Cardiac fibroblast (primary cell): ENCODE measurements around the gene ATF4.

Experiments
- DNase-seq, 2 donors: peaks; one replicate each; pipeline versions ENCODE4 v3.0.0 to v3.0.0-alpha.2; 2010; ENCODE audit warnings: low read depth in 2 of 2
- H3K4me3 ChIP-seq, 2 donors: replicated peaks in 1 of 2; 1 replicate in 1 of 2; 2 replicates in 1 of 2; pipeline ENCODE4 v1.5.1; 2011; ENCODE audit warnings: low read depth in 2 of 2, low read length in 2 of 2, mild to moderate bottlenecking in 2 of 2, moderate library complexity in 1 of 2
- TF ChIP-seq, protein P1 (sequence below): IDR thresholded peaks from one replicate; pipeline ENCODE4 v1.5.1; 2011; ENCODE audit warnings: low read depth, mild to moderate bottlenecking, low read length, inconsistent platforms

ATF4 gene

GRCh38 chr22:39524089-39524752 lies 3.9 kb downstream of the ATF4 start:
- DNase-seq, result no peak
- TF ChIP-seq, protein P1, sequence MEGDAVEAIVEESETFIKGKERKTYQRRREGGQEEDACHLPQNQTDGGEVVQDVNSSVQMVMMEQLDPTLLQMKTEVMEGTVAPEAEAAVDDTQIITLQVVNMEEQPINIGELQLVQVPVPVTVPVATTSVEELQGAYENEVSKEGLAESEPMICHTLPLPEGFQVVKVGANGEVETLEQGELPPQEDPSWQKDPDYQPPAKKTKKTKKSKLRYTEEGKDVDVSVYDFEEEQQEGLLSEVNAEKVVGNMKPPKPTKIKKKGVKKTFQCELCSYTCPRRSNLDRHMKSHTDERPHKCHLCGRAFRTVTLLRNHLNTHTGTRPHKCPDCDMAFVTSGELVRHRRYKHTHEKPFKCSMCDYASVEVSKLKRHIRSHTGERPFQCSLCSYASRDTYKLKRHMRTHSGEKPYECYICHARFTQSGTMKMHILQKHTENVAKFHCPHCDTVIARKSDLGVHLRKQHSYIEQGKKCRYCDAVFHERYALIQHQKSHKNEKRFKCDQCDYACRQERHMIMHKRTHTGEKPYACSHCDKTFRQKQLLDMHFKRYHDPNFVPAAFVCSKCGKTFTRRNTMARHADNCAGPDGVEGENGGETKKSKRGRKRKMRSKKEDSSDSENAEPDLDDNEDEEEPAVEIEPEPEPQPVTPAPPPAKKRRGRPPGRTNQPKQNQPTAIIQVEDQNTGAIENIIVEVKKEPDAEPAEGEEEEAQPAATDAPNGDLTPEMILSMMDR, result no peak
- H3K4me3 ChIP-seq, result no peak overlapping the region

DNA sequence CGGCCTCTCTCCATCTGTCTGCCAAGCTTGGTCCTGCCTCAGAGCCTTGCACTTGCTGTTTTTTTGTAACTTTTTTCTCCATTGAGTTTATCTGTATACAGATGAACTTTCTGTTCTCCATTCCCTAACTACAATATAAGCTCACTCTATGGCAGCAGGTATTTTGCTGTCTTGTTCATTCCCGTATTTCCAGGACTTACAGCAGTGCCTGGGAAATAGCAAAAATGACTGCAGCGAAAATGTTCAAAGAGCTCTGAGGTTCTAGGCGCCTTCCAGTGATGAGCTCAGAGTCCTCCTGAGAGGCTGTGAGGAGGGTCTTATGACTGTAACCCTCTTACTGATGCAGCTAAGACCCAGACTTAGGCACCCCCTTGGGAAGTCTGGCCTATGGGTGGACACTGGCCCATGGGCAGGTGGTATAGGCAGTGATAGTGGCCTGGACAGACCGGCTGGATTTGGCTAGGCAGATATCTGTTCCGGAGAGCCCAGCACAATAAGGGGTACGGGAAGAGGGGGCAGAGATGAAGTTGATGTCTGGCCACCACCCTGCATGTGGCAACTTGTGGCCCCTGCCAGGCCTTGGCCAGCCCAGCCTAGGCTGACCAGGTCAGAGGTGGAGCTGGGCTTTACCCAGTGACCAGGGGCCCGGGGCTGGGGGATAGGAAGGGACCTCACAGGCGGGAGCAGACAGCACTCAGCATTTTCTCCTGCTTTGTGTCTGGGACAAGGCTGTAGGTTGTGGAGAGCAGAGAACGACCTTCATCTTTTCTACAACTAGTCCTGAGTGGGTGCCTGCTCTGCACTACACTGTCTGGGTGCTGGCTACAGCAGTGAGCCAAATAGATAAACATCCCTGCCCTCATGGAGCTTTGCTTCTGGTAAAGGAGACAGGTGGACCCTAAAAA lies 4.6 kb downstream of the ATF4 start:
- H3K4me3 ChIP-seq, result no peak overlapping the region
- no peak for DNase-seq
- TF ChIP-seq, protein P1, result no peak

DNA sequence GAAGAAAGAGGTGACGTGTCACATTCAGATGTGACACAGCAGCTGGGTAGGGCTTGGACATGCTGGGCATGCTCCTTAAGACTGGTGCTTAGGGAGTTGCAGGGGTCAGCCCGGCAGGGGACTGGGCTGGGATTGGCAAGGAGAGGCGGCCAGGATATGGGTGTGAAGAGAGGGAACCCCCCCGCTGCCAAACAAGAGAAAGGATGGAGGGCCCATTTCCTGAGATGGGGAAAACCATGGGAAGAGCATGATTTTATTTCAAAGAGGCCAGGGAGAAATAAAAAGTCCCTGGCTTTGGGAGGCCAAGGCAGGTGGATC lies 5.3 kb downstream of the ATF4 start:
- no peak overlapping the region for H3K4me3 ChIP-seq
- no peak for DNase-seq
- TF ChIP-seq, protein P1, result no peak

DNA sequence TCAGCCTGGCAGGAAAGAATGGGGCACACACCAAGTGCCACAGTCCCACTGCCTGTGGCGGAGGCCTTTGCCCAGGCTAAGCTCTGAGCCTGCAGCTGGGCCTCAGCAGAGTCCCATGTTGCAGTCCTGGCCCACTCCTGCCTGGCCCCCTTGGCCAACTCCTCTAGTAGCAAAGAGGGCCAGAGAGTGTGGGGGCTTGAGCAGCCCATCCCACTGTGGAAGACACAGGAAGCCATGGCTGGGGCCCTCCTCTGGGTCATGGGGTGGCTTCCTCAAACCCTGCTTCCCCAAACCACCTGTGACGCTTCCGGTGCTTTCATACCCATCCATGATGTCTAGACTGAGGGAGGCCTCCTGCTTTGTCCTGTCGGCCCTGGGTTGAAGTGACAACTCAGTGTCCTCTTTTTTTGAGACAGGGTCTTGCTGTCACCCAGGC lies 6.4 kb downstream of the ATF4 start:
- no peak for DNase-seq
- TF ChIP-seq, protein P1, result no peak
- H3K4me3 ChIP-seq, result no peak overlapping the region

DNA sequence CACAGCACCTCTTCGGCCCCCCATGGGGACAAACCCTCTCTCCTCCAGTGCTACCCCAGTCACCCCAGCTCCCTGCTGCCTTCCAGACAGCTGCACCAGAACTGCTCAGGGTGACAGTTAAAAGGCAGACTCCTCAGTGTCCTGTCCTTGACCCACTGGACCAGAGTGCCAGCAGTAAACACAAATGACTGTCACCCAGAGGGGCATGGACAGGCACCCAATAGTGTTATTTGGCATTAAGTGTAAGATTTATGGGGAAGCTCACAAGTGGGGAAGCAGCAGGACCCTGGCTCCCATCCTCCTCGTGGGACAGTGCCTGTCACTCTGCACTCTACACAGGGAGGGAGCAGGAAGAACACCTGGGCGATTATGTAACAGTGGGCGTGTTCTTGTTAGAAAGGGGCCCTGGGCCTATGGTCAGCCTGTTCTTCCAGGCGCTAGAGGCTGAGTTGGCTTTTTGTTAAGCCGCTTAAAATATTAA lies 7.2 kb downstream of the ATF4 start:
- DNase-seq, result no peak
- H3K4me3 ChIP-seq, result no peak overlapping the region
- TF ChIP-seq, protein P1, result no peak

DNA sequence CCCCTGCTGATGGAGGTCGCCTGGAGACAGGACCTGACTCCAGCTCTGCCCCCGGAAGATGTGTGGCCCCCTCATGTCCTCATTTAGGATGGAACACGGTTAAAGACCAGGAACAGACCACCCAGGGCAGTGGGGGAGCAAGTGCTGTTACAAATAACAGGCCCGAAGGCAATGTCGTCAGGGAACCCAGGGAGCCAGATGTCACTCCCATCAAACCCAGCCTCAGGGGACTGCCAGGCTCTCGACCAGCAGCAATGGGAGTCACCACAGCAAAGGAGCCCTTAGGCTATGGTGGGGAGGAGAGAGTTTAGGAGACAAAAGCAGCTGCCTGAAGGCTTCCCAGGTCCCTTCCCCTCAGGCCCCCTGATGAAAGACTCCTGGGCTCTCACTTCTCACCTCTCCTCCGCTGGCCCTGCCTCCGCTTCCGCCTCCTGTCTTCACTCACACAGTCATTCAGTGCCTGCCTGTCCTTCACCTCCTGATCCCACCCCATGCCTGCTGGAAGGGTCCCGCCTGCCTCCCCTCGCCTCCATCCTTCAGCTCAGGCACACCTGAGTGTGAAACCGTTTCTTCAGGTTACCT lies 7.8 kb downstream of the ATF4 start:
- TF ChIP-seq, protein P1, result no peak
- H3K4me3 ChIP-seq, result no peak overlapping the region
- no peak for DNase-seq
